H54 (cell line): Measurements from ENCODE around the gene OR2F2.

Source experiments
- DNase-seq: peaks from one replicate; pipeline ENCODE4 v3.0.0; 2011; ENCODE audit warnings: low spot score, mixed read lengths; ENCODE audit not compliant: insufficient read length
- FAIRE-seq: peaks from 3 replicates; lab custom pipeline; 2011; peaks lifted over from hg19 to GRCh38; lab: Jason Lieb, UNC
- POLR2A ChIP-seq: IDR thresholded peaks from 2 replicates; pipeline ENCODE4 v1.6.1; 2011; ENCODE audit warnings: low read depth, mild to moderate bottlenecking, low read length

The OR2F2 gene

DNA sequence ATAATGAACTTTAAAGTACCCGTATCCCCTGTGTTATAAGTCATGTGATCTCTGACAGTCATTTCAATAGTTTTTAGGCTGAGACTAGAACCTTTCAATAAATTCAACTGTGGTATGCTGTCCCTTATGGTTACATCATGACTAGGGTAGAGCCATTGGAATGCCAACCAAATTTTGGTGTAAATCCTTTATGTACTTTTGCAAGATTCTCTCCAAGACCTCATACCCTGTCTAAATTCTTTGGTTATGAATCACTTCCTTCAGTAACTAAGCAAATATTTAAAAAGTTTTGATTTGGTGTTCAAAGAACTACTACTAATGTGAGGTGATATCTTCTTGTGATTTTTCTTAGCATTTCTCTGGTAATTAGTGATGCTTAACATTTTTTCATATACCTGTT lies 44.3 kb downstream of the OR2F2 start:
- no peak for TF ChIP-seq POLR2A
- FAIRE-seq (peak; percentile 36), DNase-seq (no peak)

DNA sequence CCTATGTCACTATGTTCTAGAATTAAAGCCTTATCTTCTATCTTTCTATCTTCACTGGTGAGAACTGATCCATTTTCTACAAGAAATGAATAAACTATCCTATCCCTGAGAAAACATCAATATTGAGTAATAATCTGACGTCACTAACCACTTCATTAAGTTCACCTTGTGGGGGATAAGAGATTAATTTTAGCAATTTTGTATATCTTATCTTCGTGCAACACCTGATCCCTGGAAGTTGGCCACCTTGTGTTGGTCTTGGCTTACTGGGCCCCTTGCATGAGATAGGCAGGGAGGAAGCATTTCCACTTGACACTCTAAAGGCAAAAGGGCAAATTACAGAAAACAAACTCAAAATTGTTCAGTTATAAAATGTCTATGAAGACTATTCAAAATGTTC lies 45.0 kb downstream of the OR2F2 start:
- TF ChIP-seq POLR2A, result no peak
- no peak for FAIRE-seq
- DNase-seq, result no peak

DNA sequence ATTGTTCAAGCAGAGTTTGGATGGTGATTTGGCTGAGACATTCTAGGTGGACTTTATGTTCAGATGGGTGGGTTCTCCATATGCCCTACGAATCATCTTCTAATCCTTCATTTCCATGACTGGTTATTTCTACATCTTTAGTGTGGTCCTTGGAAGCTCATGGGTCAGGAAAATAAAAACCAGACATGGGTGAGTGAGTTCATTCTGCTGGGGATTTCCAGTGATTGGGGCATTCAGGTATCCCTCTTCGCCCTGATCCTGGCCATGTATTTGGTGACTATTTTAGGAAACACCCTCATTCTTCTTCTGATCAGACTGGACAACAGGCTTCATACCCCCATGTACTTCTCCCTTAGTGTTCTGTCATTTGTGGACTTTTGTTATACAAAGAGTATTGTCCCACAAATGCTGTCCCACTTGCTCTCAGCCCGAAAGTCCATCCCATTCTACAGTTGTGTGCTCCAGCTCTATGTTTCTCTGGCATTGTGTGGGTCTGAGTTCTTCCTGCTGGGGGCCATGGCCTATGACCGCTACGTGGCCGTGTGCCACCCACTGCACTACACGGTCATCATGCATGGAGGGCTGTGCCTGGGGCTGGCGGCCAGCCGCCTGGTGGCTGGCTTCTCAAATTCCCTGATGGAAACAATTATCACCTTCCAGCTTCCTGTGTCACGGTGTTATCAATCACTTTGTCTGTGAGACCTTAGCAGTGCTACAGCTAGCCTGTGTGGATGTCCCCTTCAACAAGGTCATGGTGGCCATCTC lies 45.9 kb downstream of the OR2F2 start:
- TF ChIP-seq POLR2A, result no peak
- no peak for FAIRE-seq
- no peak for DNase-seq

DNA sequence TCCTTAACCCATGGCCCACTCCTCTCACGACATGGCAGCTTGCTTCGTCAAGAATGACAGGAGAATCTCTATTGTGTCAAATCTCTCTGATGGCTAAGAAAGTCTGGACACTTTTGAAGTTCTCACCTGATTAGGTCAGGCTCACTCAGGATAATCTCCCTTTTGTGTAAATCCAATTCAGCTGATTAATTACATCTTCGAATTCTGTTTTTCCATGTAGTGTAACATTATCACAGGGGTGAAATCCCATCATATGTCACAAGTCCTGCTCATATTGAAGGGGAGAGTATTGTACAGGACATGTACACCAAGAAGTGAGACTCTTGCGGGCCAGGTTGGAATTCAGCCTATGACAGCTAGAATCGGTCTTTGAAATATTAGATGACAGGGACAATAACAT lies 48.9 kb downstream of the OR2F2 start:
- TF ChIP-seq POLR2A, result no peak
- DNase-seq (no peak), FAIRE-seq (no peak)
